Progenitor cell of endocrine pancreas (in vitro differentiated cells): ENCODE data around the gene TNRC6C. TPM values are rescaled to one million over a fixed set of nuclear protein-coding genes. Genes with fewer than 3 reads are reported as not detected.

Source experiments
- DNase-seq: peaks from one replicate; pipeline ENCODE4 v3.0.0; 2021; ENCODE audit warnings: low spot score; ENCODE audit not compliant: unreplicated experiment
- H3K27ac Mint-ChIP-seq: 2 replicates; pipeline ENCODE4 v1.8.0; 2021; ENCODE audit warnings: mild to moderate bottlenecking, moderate library complexity, mixed read lengths
- H3K27me3 Mint-ChIP-seq: 2 replicates; pipeline ENCODE4 v1.8.0; 2021; ENCODE audit warnings: mixed read lengths
- H3K36me3 Mint-ChIP-seq: 2 replicates; pipeline ENCODE4 v1.8.0; 2022; ENCODE audit warnings: mixed read lengths; ENCODE audit not compliant: insufficient read depth
- H3K4me1 Mint-ChIP-seq: 2 replicates; pipeline ENCODE4 v1.8.0; 2021; ENCODE audit warnings: low read depth, mixed read lengths
- H3K4me3 Mint-ChIP-seq: 2 replicates; pipeline ENCODE4 v1.8.0; 2021; ENCODE audit warnings: low read depth, mild to moderate bottlenecking, moderate library complexity, mixed read lengths
- H3K9me3 Mint-ChIP-seq: 2 replicates; pipeline ENCODE4 v1.8.0; 2021; ENCODE audit warnings: low read depth, mixed read lengths
- total RNA-seq: library from RNA; stranded (reverse); gene quantifications from 2 replicates; pipeline ENCODE4 v1.2.1, GENCODE V29; 2021
- TF ChIP-seq, protein P1 (sequence below): fragments of 200-600 bp; sonication (generic); IDR thresholded peaks from one replicate; pipeline ENCODE4 v1.5.0; 2021; ENCODE audit warnings: antibody characterized with exemption, mild to moderate bottlenecking; ENCODE audit not compliant: unreplicated experiment

The TNRC6C gene
- total RNA-seq, 1 donor from 2014 or later: 38.3 TPM

GRCh38 chr17:77928519-77929179 is 29.9 kb upstream of the TNRC6C start:
- H3K4me1 Mint-ChIP-seq: peaks cover 24% of the 10 kb centered on the region
- peaks cover 44% of the 10 kb centered on the region for H3K27me3 Mint-ChIP-seq

GRCh38 chr17:77929180-77929564 is 29.3 kb upstream of the TNRC6C start:
- Mint-ChIP-seq H3K4me1 (peaks cover 23% of the 10 kb centered on the region), H3K9me3 (no peaks in the 10 kb centered on the region), H3K4me3 (no peak overlapping the region), H3K27me3 (peaks cover 39% of the 10 kb centered on the region), H3K36me3 (no peaks in the 10 kb centered on the region), H3K27ac (no peak overlapping the region)
- DNase-seq: no peak
- TF ChIP-seq, protein P1, sequence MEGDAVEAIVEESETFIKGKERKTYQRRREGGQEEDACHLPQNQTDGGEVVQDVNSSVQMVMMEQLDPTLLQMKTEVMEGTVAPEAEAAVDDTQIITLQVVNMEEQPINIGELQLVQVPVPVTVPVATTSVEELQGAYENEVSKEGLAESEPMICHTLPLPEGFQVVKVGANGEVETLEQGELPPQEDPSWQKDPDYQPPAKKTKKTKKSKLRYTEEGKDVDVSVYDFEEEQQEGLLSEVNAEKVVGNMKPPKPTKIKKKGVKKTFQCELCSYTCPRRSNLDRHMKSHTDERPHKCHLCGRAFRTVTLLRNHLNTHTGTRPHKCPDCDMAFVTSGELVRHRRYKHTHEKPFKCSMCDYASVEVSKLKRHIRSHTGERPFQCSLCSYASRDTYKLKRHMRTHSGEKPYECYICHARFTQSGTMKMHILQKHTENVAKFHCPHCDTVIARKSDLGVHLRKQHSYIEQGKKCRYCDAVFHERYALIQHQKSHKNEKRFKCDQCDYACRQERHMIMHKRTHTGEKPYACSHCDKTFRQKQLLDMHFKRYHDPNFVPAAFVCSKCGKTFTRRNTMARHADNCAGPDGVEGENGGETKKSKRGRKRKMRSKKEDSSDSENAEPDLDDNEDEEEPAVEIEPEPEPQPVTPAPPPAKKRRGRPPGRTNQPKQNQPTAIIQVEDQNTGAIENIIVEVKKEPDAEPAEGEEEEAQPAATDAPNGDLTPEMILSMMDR: no peak

More at GRCh38 chr17:77928519-77929179, 29.9 kb upstream of the TNRC6C start:
- no peaks in the 10 kb centered on the region for H3K36me3 Mint-ChIP-seq
- H3K4me3 Mint-ChIP-seq: no peak overlapping the region
- TF ChIP-seq, protein P1: no peak
- H3K9me3 Mint-ChIP-seq: no peaks in the 10 kb centered on the region
- DNase-seq: no peak
- H3K27ac Mint-ChIP-seq: no peak overlapping the region

- peaks cover 35% of the 10 kb centered on the region for H3K27me3 Mint-ChIP-seq
- no peak overlapping the region for H3K27ac Mint-ChIP-seq
- H3K4me3 Mint-ChIP-seq: no peak overlapping the region
- H3K36me3 Mint-ChIP-seq: no peaks in the 10 kb centered on the region
- no peak for DNase-seq
- peaks cover 20% of the 10 kb centered on the region for H3K4me1 Mint-ChIP-seq
- H3K9me3 Mint-ChIP-seq: no peaks in the 10 kb centered on the region
- TF ChIP-seq, protein P1: no peak
Measured at GRCh38 chr17:77929871-77930436, 28.5 kb upstream of the TNRC6C start.

DNA sequence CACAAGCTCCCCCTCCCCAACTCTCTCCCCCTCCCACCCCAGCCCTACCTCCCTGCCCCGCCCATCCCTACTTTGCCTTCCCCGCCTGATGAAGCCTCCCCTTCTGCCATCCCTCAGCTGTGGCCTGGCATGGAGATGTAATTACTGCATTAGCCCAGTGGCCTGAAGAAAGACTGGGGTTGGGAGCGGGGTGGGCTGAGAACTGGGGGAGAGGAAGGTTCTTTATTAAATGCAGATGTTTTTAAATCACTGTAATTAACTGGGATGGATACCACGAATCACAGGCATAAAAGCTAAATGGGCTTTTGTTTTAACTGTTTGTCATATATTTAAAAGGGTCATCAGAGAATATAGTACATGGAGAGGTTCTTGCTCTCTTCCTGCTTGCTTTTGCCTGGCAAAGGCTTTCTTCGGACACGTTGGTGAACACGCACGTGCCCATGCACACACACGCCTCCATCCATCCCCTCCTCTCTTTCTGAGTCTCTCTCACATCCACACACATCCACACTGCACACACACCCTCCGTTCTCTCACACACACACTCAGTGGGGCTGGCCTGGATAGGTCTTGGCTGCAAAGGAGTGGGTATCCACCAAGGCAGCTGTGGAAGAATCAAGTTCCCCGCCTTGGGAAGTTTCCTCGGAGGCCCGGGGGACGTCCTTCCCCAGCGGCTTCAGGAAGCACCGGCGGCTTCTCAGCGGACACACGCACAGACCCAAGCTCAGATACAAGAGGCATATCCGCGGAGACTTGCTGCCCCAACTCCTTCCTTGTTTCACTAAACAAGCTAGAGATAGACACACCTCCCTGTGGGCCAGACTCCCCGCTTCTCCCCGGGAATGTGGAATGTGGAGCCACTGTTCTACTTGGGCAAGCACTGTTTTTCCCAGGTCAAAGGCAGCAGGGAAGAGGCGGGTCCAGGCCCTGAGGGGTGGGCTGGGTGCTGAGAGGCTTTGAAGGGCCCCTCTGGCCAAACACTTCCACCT is 27.4 kb upstream of the TNRC6C start:
- no peak overlapping the region for H3K27ac Mint-ChIP-seq
- DNase-seq: no peak
- H3K36me3 Mint-ChIP-seq: no peaks in the 10 kb centered on the region
- no peak overlapping the region for H3K4me3 Mint-ChIP-seq
- TF ChIP-seq, protein P1: no peak
- peaks cover 32% of the 10 kb centered on the region for H3K27me3 Mint-ChIP-seq
- no peaks in the 10 kb centered on the region for H3K9me3 Mint-ChIP-seq
- H3K4me1 Mint-ChIP-seq: peaks cover 28% of the 10 kb centered on the region

- no peak overlapping the region for H3K27ac Mint-ChIP-seq
- no peak for DNase-seq
- peaks cover 15% of the 10 kb centered on the region for H3K27me3 Mint-ChIP-seq
- H3K9me3 Mint-ChIP-seq: no peaks in the 10 kb centered on the region
- no peak overlapping the region for H3K4me3 Mint-ChIP-seq
- peaks cover 38% of the 10 kb centered on the region for H3K4me1 Mint-ChIP-seq
- TF ChIP-seq, protein P1: no peak
- no peaks in the 10 kb centered on the region for H3K36me3 Mint-ChIP-seq
Measured at GRCh38 chr17:77933777-77934398, 24.6 kb upstream of the TNRC6C start.
